B cell (primary cell): Measurements from ENCODE around the gene NCLN. TPM values are rescaled to one million over a fixed set of nuclear protein-coding genes. Genes with fewer than 3 reads are reported as not detected.

ENCODE experiments used
- ATAC-seq: fragments of 200-7000 bp; cut with Tn5 transposase; one replicate; pipeline ENCODE4 v1.10.0; 2021; ENCODE audit warnings: low read depth, mild to moderate bottlenecking, moderate number of reproducible peaks, moderate library complexity
- CTCF ChIA-PET: fragments of 350-600 bp; sonication (Branson Sonifier 250); formaldehyde crosslinking; loops from one replicate; lab custom pipeline; 2021; ENCODE audit warnings: antibody characterized with exemption, inconsistent platforms; lab: Charles Lee
- POLR2A ChIA-PET: fragments of 350-600 bp; sonication (Branson Sonifier 250); formaldehyde crosslinking; loops from one replicate; lab custom pipeline; 2021; ENCODE audit warnings: antibody characterized with exemption; lab: Charles Lee
- DNase-seq: peaks from one replicate; pipeline ENCODE4 v3.0.0; 2013
- H2AFZ ChIP-seq: 2 replicates; pipeline ENCODE4 v1.6.1; 2012; ENCODE audit warnings: mild to moderate bottlenecking, low read depth, low read length; ENCODE audit not compliant: insufficient read depth, poor library complexity, severe bottlenecking
- H3K27ac ChIP-seq, 2 donors: 1 replicate in 1 of 2; 2 replicates in 1 of 2; pipeline ENCODE4 v1.5.1; 2012 to 2013; ENCODE audit warnings: low read length in 2 of 2, mild to moderate bottlenecking in 2 of 2, moderate library complexity in 1 of 2
- H3K27me3 ChIP-seq, 4 experiments: fragments of 200-600 bp in 1 of 4; sonication (generic) in 1 of 4; replicated peaks in 1 of 4; 1 replicate in 2 of 4; 2 replicates in 2 of 4; pipeline versions ENCODE4 v1.6.1 to v1.7.0; 2013 to 2016; ENCODE audit warnings: low read length in 3 of 4, mild to moderate bottlenecking in 2 of 4, mixed read lengths in 1 of 4, moderate library complexity in 1 of 4; ENCODE audit not compliant: insufficient read depth in 4 of 4, control insufficient read depth in 3 of 4; ENCODE audit errors: control extremely low read depth in 1 of 4
- H3K36me3 ChIP-seq, 2 experiments: replicated peaks in 1 of 2; 1 replicate in 1 of 2; 2 replicates in 1 of 2; pipeline versions ENCODE4 v1.6.1 to v1.7.1; 2013; ENCODE audit warnings: low read length in 1 of 2; ENCODE audit not compliant: insufficient read depth in 2 of 2, control insufficient read depth in 1 of 2; ENCODE audit errors: control extremely low read depth in 1 of 2, extremely low read depth in 1 of 2
- H3K4me1 ChIP-seq, 2 donors: fragments of 200-600 bp in 1 of 2; sonication (generic) in 1 of 2; 1 replicate in 1 of 2; 2 replicates in 1 of 2; pipeline versions ENCODE4 v1.5.1 to v1.6.1; 2013 to 2017; ENCODE audit warnings: low read length in 2 of 2; ENCODE audit not compliant: control insufficient read depth in 2 of 2, insufficient read depth in 2 of 2
- H3K4me2 ChIP-seq: replicated peaks from 2 replicates; pipeline ENCODE3; 2012; ENCODE audit warnings: mild to moderate bottlenecking, low read depth, low read length; ENCODE audit not compliant: poor library complexity, severe bottlenecking
- H3K4me3 ChIP-seq, 5 experiments: fragments of 200-600 bp in 1 of 5; sonication (generic) in 1 of 5; 1 replicate in 3 of 5; 2 replicates in 2 of 5; pipeline versions ENCODE4 v1.5.1 to v1.7.0; 2011 to 2016; ENCODE audit warnings: low read length in 4 of 5, mild to moderate bottlenecking in 4 of 5, low read depth in 2 of 5, control low read depth in 1 of 5, moderate library complexity in 1 of 5; ENCODE audit not compliant: insufficient read depth in 1 of 5; ENCODE audit errors: control extremely low read depth in 1 of 5, extremely low read depth in 1 of 5
- H3K79me2 ChIP-seq: fragments of 200-600 bp; sonication (generic); one replicate; pipeline ENCODE4 v1.6.0; 2016; ENCODE audit warnings: low read length; ENCODE audit not compliant: control insufficient read depth, insufficient read depth
- H3K9ac ChIP-seq: fragments of 200-600 bp; sonication (generic); 2 replicates; pipeline ENCODE4 v1.6.1; 2017; ENCODE audit warnings: mild to moderate bottlenecking, low read length, moderate library complexity
- H3K9me3 ChIP-seq, 3 donors: one replicate each; pipeline versions ENCODE4 v1.6.1 to v1.7.1; 2013; ENCODE audit warnings: low read length in 2 of 3; ENCODE audit not compliant: control insufficient read depth in 2 of 3, insufficient read depth in 1 of 3; ENCODE audit errors: control extremely low read depth in 1 of 3
- H4K20me1 ChIP-seq: 2 replicates; pipeline ENCODE4 v1.6.0; 2012; ENCODE audit warnings: mild to moderate bottlenecking, low read length; ENCODE audit not compliant: insufficient read depth, control insufficient read depth, poor library complexity, severe bottlenecking
- H3K27ac Mint-ChIP-seq: one replicate; pipeline ENCODE4 v1.8.0; 2021; ENCODE audit warnings: mixed read lengths
- H3K27me3 Mint-ChIP-seq: one replicate; pipeline ENCODE4 v1.8.0; 2021; ENCODE audit warnings: mixed read lengths
- H3K4me1 Mint-ChIP-seq: one replicate; pipeline ENCODE4 v1.8.0; 2021; ENCODE audit warnings: mixed read lengths
- H3K4me3 Mint-ChIP-seq: one replicate; pipeline ENCODE4 v1.8.0; 2021; ENCODE audit warnings: mixed read lengths
- H3K9me3 Mint-ChIP-seq: one replicate; pipeline ENCODE4 v1.8.0; 2022; ENCODE audit warnings: mixed read lengths; ENCODE audit not compliant: insufficient read depth
- EZH2 ChIP-seq: IDR thresholded peaks from 2 replicates; pipeline ENCODE4 v1.6.1; 2012; ENCODE audit warnings: borderline replicate concordance, low read depth, mild to moderate bottlenecking, moderate library complexity, low read length; ENCODE audit not compliant: insufficient read depth, poor library complexity, severe bottlenecking
- WGBS: methylation state at CpG from one replicate; pipeline ENCODE4 v1.1.5; 2013; ENCODE audit warnings: missing lambda C conversion rate; ENCODE audit not compliant: insufficient coverage; 5-methylcytosine and 5-hydroxymethylcytosine counted together
- intact Hi-C: fragments of 100-400 bp; cut with micrococcal nuclease; formaldehyde crosslinking; loops from one replicate; pipeline ENCODE4 v1.10.0; 2022
- polyA plus RNA-seq: library from polyadenylated mRNA; depleted of rRNA; stranded (reverse); fragments of >200 nt; gene quantifications from 2 replicates; pipeline ENCODE4 v1.2.3, GENCODE V29; 2012
- total RNA-seq, 2 donors: library from RNA; stranded (reverse); fragments of 120-200 nt in 1 of 2; gene quantifications; 1 replicate in 1 of 2; 2 replicates in 1 of 2; pipeline versions ENCODE4 v1.2.3 to v1.2.4, GENCODE V29; 2013 to 2022
- TF ChIP-seq, protein P1 (sequence below): fragments of 200-600 bp; IDR thresholded peaks from one replicate; pipeline ENCODE4 v1.8.0; 2022; ENCODE audit warnings: antibody characterized with exemption, mild to moderate bottlenecking

NCLN gene
- total and polyA plus RNA-seq, 2 donors (not counting 1 experiment from before 2014, with no cell fraction given) = 55.0 to 82.0 TPM

DNA sequence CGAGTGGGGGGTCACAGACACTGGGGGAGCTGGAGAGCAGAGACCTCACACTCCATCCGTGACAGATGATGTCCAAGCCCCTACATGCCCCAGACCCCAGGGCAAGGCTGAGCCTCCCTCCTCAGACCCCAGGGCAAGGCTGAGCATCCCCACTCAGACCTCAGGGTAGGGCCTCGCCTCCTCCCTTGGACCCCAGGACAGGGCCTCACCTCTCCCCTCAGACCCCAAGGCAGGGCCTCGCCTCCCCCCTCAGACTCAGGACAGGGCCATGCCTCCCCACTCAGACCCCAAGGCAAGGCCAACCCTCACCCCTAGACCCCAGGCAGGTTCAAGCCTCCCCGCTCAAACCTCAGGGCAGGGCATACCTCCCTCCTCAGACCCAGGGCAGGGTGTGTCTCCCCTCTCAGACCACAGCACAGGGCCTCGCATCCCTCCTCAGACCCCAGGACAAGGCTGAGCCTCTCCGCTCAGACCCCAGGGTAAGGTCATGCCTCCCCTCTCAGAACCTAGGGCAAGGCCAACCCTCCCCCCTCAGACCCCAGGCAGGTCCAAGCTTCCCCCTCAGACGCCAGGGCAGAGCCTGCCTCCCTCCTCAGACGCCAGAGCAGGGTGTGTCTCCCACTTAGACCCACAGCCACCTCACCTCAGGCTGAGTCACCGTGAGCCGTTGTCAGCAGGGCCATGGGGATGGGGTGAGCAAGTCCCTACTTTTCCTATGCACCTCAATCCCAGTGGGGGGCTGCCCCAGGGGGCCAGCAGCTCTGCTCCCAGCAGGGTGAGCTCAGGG lies 8.8 kb upstream of the NCLN start:
- no peak overlapping the region for H3K4me3 ChIP-seq
- 87% methylated on average over 7 of the region's 11 CpGs for WGBS
- H3K4me1 ChIP-seq = peaks cover 34 to 50% of the 10 kb centered on the region in 2 donors
- no peak overlapping the region for H3K9ac ChIP-seq
- H3K9me3 Mint-ChIP-seq = no peaks in the 10 kb centered on the region
- TF ChIP-seq EZH2 = no peak
- TF ChIP-seq, protein P1, sequence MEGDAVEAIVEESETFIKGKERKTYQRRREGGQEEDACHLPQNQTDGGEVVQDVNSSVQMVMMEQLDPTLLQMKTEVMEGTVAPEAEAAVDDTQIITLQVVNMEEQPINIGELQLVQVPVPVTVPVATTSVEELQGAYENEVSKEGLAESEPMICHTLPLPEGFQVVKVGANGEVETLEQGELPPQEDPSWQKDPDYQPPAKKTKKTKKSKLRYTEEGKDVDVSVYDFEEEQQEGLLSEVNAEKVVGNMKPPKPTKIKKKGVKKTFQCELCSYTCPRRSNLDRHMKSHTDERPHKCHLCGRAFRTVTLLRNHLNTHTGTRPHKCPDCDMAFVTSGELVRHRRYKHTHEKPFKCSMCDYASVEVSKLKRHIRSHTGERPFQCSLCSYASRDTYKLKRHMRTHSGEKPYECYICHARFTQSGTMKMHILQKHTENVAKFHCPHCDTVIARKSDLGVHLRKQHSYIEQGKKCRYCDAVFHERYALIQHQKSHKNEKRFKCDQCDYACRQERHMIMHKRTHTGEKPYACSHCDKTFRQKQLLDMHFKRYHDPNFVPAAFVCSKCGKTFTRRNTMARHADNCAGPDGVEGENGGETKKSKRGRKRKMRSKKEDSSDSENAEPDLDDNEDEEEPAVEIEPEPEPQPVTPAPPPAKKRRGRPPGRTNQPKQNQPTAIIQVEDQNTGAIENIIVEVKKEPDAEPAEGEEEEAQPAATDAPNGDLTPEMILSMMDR = no peak
- POLR2A ChIA-PET = interaction anchor here (0.6 to 1.6 kb wide), 2 partner anchors 8 to 14 kb away, joined by 3 to 4 read pairs; no protein-coding TSS in a partner anchor
- peak overlapping the region; percentile 91 for H3K27ac ChIP-seq
- peaks cover 33% of the 10 kb centered on the region for H4K20me1 ChIP-seq
- H3K9me3 ChIP-seq = peaks cover 0 to 39% (median 22%) of the 10 kb centered on the region in 3 donors
- H3K4me3 Mint-ChIP-seq = peak overlapping the region; percentile 67
- no peak overlapping the region for H2AFZ ChIP-seq
- no peaks in the 10 kb centered on the region for H3K27me3 Mint-ChIP-seq
- H3K4me2 ChIP-seq = peak overlapping the region; percentile 56
- CTCF ChIA-PET = no interaction called here
- DNase-seq (peak; percentile 60), ATAC-seq (no peak)
- H3K36me3 ChIP-seq = peaks cover 0 to 16% of the 10 kb centered on the region in 2 experiments
- H3K27ac Mint-ChIP-seq = peak overlapping the region; percentile 92
- no peaks in the 10 kb centered on the region for H3K27me3 ChIP-seq
- H3K79me2 ChIP-seq = peaks cover 39% of the 10 kb centered on the region
- H3K4me1 Mint-ChIP-seq = peaks cover 38% of the 10 kb centered on the region
- intact Hi-C loops = loop anchor here (10.0 kb wide), 1 partner anchor 888 kb away; the partner anchor contains the start of gene ZBTB7A
